A549 (cell line): Measurements from ENCODE around the gene SLC27A1. TPM values are rescaled to one million over a fixed set of nuclear protein-coding genes. Genes with fewer than 3 reads are reported as not detected.

Experiments used
- ATAC-seq, 2 experiments: fragments of 200-7000 bp in 1 of 2; fragments of >200 bp in 1 of 2; cut with Nextera tagmentation in 1 of 2; cut with Tn5 transposase in 1 of 2; 3 replicates each; pipeline versions ENCODE4 v1.8.0 to v1.9.1; 2018 to 2020; ENCODE audit warnings: mild to moderate bottlenecking in 1 of 2, moderate library complexity in 1 of 2
- CTCF ChIA-PET: fragments of 300-600 bp; sonication (Branson Sonifier 250); formaldehyde crosslinking; extraction: SDS; loops from one replicate; lab custom pipeline; 2021; ENCODE audit warnings: antibody characterized with exemption, inconsistent platforms; lab: Yijun Ruan, JAX
- POLR2A ChIA-PET: fragments of 350-600 bp; formaldehyde crosslinking; extraction: SDS; loops from one replicate; lab custom pipeline; 2021; ENCODE audit warnings: antibody characterized with exemption, inconsistent platforms; lab: Yijun Ruan, JAX
- DNase-seq, 2 experiments: peaks; one replicate each; pipeline versions ENCODE4 v3.0.0 to v3.0.0-alpha.2; 2011 to 2016; ENCODE audit warnings: low read depth in 1 of 2, low spot score in 1 of 2
- FAIRE-seq: peaks from 2 replicates; lab custom pipeline; 2011; peaks lifted over from hg19 to GRCh38; lab: Jason Lieb, UNC
- H3K27ac ChIP-seq, 2 experiments: fragments of >200 bp; sonication (Bioruptor Twin); formaldehyde crosslinking; 3 replicates each; pipeline ENCODE4 v1.5.1; 2016 to 2017
- H3K4me1 ChIP-seq: fragments of >200 bp; sonication (Bioruptor Twin); formaldehyde crosslinking; 3 replicates; pipeline ENCODE4 v1.6.1; 2016
- H3K4me2 ChIP-seq: fragments of >200 bp; sonication (Bioruptor Twin); formaldehyde crosslinking; 3 replicates; pipeline ENCODE4 v1.6.1; 2016
- H3K4me3 ChIP-seq: fragments of >200 bp; sonication (Bioruptor Twin); formaldehyde crosslinking; 3 replicates; pipeline ENCODE4 v1.5.1; 2016
- H3K9me3 ChIP-seq: fragments of >200 bp; sonication (Bioruptor Twin); formaldehyde crosslinking; 3 replicates; pipeline ENCODE4 v1.6.1; 2016
- BCL3 ChIP-seq: fragments of >200 bp; sonication (Bioruptor Twin); formaldehyde crosslinking; IDR thresholded peaks from 3 replicates; pipeline ENCODE4 v1.6.1; 2016
- BHLHE40 ChIP-seq: IDR thresholded peaks from 2 replicates; pipeline ENCODE4 v1.6.1; 2012; ENCODE audit warnings: low read depth, low read length, inconsistent platforms
- CBX2 ChIP-seq: fragments of 200-600 bp; sonication (generic); IDR thresholded peaks from 2 replicates; pipeline ENCODE4 v1.6.1; 2016; ENCODE audit warnings: low read depth, mild to moderate bottlenecking, borderline replicate concordance
- CBX8 ChIP-seq: fragments of 200-600 bp; sonication (generic); IDR thresholded peaks from 2 replicates; pipeline ENCODE4 v1.6.1; 2016
- EHMT2 ChIP-seq: fragments of 200-600 bp; sonication (generic); IDR thresholded peaks from 2 replicates; pipeline ENCODE4 v1.6.1; 2016; ENCODE audit warnings: antibody characterized with exemption, low read depth, mild to moderate bottlenecking, moderate library complexity
- ELK1 ChIP-seq: fragments of 150-350 bp; IDR thresholded peaks from 2 replicates; pipeline ENCODE4 v1.6.1; 2014; ENCODE audit warnings: low read depth, mild to moderate bottlenecking, low read length
- FOSL2 ChIP-seq, 2 experiments: fragments of 450-650 bp in 1 of 2; fragments of >200 bp in 1 of 2; sonication (Bioruptor Twin) in 1 of 2; formaldehyde crosslinking; IDR thresholded peaks; 2 replicates each; pipeline versions ENCODE4 v1.5.0 to v1.6.1; 2016 to 2020; ENCODE audit warnings: mild to moderate bottlenecking in 1 of 2, moderate library complexity in 1 of 2
- FOXS1 ChIP-seq: fragments of 250-450 bp; sonication (Bioruptor Pico); IDR thresholded peaks from 2 replicates; pipeline ENCODE4 v1.5.0; 2020; ENCODE audit warnings: mild to moderate bottlenecking, moderate library complexity
- HEYL ChIP-seq: fragments of 250-450 bp; sonication (Bioruptor Pico); IDR thresholded peaks from 2 replicates; pipeline ENCODE4 v1.8.0; 2021; ENCODE audit warnings: mild to moderate bottlenecking, moderate library complexity
- HMGXB4 ChIP-seq: fragments of 250-450 bp; sonication (Bioruptor Pico); IDR thresholded peaks from 2 replicates; pipeline ENCODE4 v1.5.0; 2021; ENCODE audit warnings: mild to moderate bottlenecking, moderate library complexity, borderline replicate concordance
- HOXA7 ChIP-seq: fragments of 250-450 bp; sonication (Bioruptor Pico); IDR thresholded peaks from 2 replicates; pipeline ENCODE4 v1.5.0; 2020; ENCODE audit warnings: mild to moderate bottlenecking, moderate library complexity
- HOXB13 ChIP-seq: fragments of 250-450 bp; sonication (Bioruptor Pico); IDR thresholded peaks from 2 replicates; pipeline ENCODE4 v1.5.0; 2020; ENCODE audit warnings: low read depth, mild to moderate bottlenecking, moderate library complexity
- HOXB5 ChIP-seq: fragments of 250-450 bp; sonication (Bioruptor Pico); IDR thresholded peaks from 2 replicates; pipeline ENCODE4 v1.5.0; 2020; ENCODE audit warnings: mild to moderate bottlenecking, moderate library complexity
- JUN ChIP-seq, 2 experiments: fragments of >200 bp; sonication (Bioruptor Twin); formaldehyde crosslinking; IDR thresholded peaks; 2 replicates in 1 of 2; 3 replicates in 1 of 2; pipeline ENCODE4 v1.6.1; 2016 to 2017
- KDM1A ChIP-seq: fragments of 200-600 bp; sonication (generic); IDR thresholded peaks from 2 replicates; pipeline ENCODE4 v1.6.1; 2016; ENCODE audit warnings: low read depth, mild to moderate bottlenecking
- MAX ChIP-seq: IDR thresholded peaks from 2 replicates; pipeline ENCODE4 v1.6.1; 2012
- POLR2A ChIP-seq: IDR thresholded peaks from 2 replicates; pipeline ENCODE4 v1.6.1; 2012; ENCODE audit warnings: mild to moderate bottlenecking, low read length
- RFX5 ChIP-seq: fragments of 450-650 bp; IDR thresholded peaks from 2 replicates; pipeline ENCODE4 v1.7.1; 2014; ENCODE audit warnings: antibody characterized with exemption, mild to moderate bottlenecking, moderate library complexity
- RNF2 ChIP-seq: fragments of 200-600 bp; sonication (generic); IDR thresholded peaks from 2 replicates; pipeline ENCODE4 v1.6.1; 2016; ENCODE audit warnings: low read depth, mild to moderate bottlenecking, antibody characterized with exemption, moderate library complexity, borderline replicate concordance
- SREBF2 ChIP-seq: fragments of 450-650 bp; IDR thresholded peaks from 2 replicates; pipeline ENCODE4 v1.6.1; 2014; ENCODE audit warnings: mild to moderate bottlenecking, moderate library complexity
- TP53 ChIP-seq: fragments of 250-450 bp; sonication (Bioruptor Pico); IDR thresholded peaks from 2 replicates; pipeline ENCODE4 v1.5.0; 2021; ENCODE audit warnings: mild to moderate bottlenecking, moderate library complexity
- ZC3H11A ChIP-seq: fragments of 450-650 bp; IDR thresholded peaks from 2 replicates; pipeline ENCODE4 v1.6.1; 2014; ENCODE audit warnings: antibody characterized with exemption, mild to moderate bottlenecking
- ZFP36 ChIP-seq: fragments of 450-650 bp; IDR thresholded peaks from 2 replicates; pipeline ENCODE4 v1.6.1; 2014; ENCODE audit warnings: borderline replicate concordance; ENCODE audit not compliant: partially characterized antibody
- WGBS: methylation state at CpG from one replicate; pipeline ENCODE4 v1.1.6; 2017; ENCODE audit errors: missing lambda C conversion rate; 5-methylcytosine and 5-hydroxymethylcytosine counted together
- polyA minus RNA-seq: library from RNA; depleted of rRNA, polyadenylated mRNA; stranded (reverse); fragments of >200 nt; gene quantifications from 2 replicates; pipeline ENCODE4 v1.2.3, GENCODE V29; 2011; rRNA and poly(A)+ RNA removed
- polyA plus RNA-seq, 4 experiments: library from polyadenylated mRNA; depleted of rRNA in 3 of 4; stranded (reverse); fragments of >200 nt; fragmentation: RNase III in 1 of 4; extraction: RNeasy Plus Mini Kit Qiagen cat#74134 plus additional on column Dnase treatment in 1 of 4; gene quantifications; 2 replicates in 3 of 4; 3 replicates in 1 of 4; pipeline ENCODE4 v1.2.3, GENCODE V29; 2011 to 2017

SLC27A1 gene
- polyA plus RNA-seq (2011; rRNA removed), result 1.8 and 2.7 TPM in 2 replicates
- polyA plus RNA-seq (2012; cell fraction: cytosol; rRNA removed), result 2.6 and 4.1 TPM in 2 replicates
- polyA plus RNA-seq (2012; cell fraction: nucleus; rRNA removed), result 12.9 and 13.5 TPM in 2 replicates
- polyA plus RNA-seq (2017; fragmentation: RNase III; extraction: RNeasy Plus Mini Kit Qiagen cat#74134 plus additional on column Dnase treatment), result 1.9 to 2.6 TPM (median 2.5 TPM) in 3 replicates
- 2.1 and 3.1 TPM in 2 replicates for polyA minus RNA-seq

- Histone ChIP-seq H3K4me2 (peak within 1 kb of the TSS; percentile 83), H3K27ac (peak within 1 kb of the TSS; percentile 84 to 93), H3K9me3 (no peaks in the 10 kb centered on the region), H3K4me1 (peaks cover 28% of the 10 kb centered on the region; the same call in 2 of the 3 replicates), H3K4me3 (peak within 1 kb of the TSS; percentile 74)
- ChIA-PET POLR2A (interaction anchor here (0.5 kb wide), 1 partner anchor 293 kb away, joined by 4 read pairs; no protein-coding TSS in a partner anchor), CTCF (interaction anchor here (0.5 to 1.9 kb wide), 2 partner anchors 41 to 1050 kb away, joined by 4 to 11 read pairs; partner anchors contain the start of gene PGLS)
- TF ChIP-seq HEYL (CRISPR knock-in tag) (no peak), JUN (IDR thresholded peaks at IDR 0.05) (0 out of 5 replicates have a peak, but pooled peaks of 1 of the 2 experiments have one; percentile 2)
- FAIRE-seq, result no peak
- WGBS, result 8% methylated on average over 11 of the region's 67 CpGs
- peak; percentile 91 to 94 for ATAC-seq
- DNase-seq, result peak; percentile 78 to 96
Observed at GRCh38 chr19:17470068-17470841, at the start of gene SLC27A1. TSS of gene SLC27A1 (plus strand) at chr19:17470524. CDS start at chr19:17470541, 17 bp downstream.

- H3K4me2 ChIP-seq, result no peak overlapping the region
- TF ChIP-seq ZFP36, result no peak
- TF ChIP-seq POLR2A, result no peak
- TF ChIP-seq KDM1A, result no peak
- TF ChIP-seq EHMT2, result no peak
- no peak for TF ChIP-seq HOXA7 (CRISPR knock-in tag)
- no peak for TF ChIP-seq RNF2
- TF ChIP-seq ELK1, result no peak
- no peak for TF ChIP-seq SREBF2
- no peak for TF ChIP-seq CBX2
- TF ChIP-seq HEYL (CRISPR knock-in tag), result no peak
- no peak for TF ChIP-seq FOSL2 (IDR thresholded peaks at IDR 0.05)
- TF ChIP-seq FOSL2 (CRISPR knock-in tag; IDR thresholded peaks at IDR 0.05), result no peak
- TF ChIP-seq HOXB13, result no peak
- no peak for TF ChIP-seq RFX5
- DNase-seq (no peak), ATAC-seq (no peak), FAIRE-seq (no peak)
- 97% methylated on average over 3 of the region's 4 CpGs for WGBS
- ChIA-PET CTCF (interaction anchor here (0.8 to 1.5 kb wide), 3 partner anchors 10 to 113 kb away, joined by 3 read pairs; partner anchors contain the start of gene DDA1), POLR2A (no interaction called here)
- no peak overlapping the region for H3K4me3 ChIP-seq
- H3K27ac ChIP-seq, result no peak overlapping the region
- H3K4me1 ChIP-seq, result peaks cover 12% of the 10 kb centered on the region; the same call in 2 of the 3 replicates
- no peaks in the 10 kb centered on the region for H3K9me3 ChIP-seq
Observed at GRCh38 chr19:17421942-17422341, 48.4 kb upstream of the SLC27A1 start.

- Histone ChIP-seq H3K4me2 (no peak overlapping the region), H3K4me1 (peaks cover 12% of the 10 kb centered on the region; the same call in 2 of the 3 replicates), H3K9me3 (no peaks in the 10 kb centered on the region), H3K27ac (no peak overlapping the region), H3K4me3 (no peak overlapping the region)
- 86% methylated on average over 16 of the region's 20 CpGs for WGBS
- FAIRE-seq, result no peak
- no peak for TF ChIP-seq HMGXB4
- no peak for TF ChIP-seq BCL3
- TF ChIP-seq BHLHE40, result no peak
- TF ChIP-seq HOXB5 (CRISPR knock-in tag), result no peak
- TF ChIP-seq FOXS1 (CRISPR knock-in tag), result no peak
- no peak for TF ChIP-seq CBX8
- no peak for TF ChIP-seq ZC3H11A
- no peak for TF ChIP-seq MAX
- no peak for TF ChIP-seq TP53 (CRISPR knock-in tag)
- no peak for ATAC-seq
- no peak for DNase-seq
- CTCF ChIA-PET, result interaction anchor here (1.9 to 2.1 kb wide), 2 partner anchors 10 to 25 kb away, joined by 5 to 7 read pairs; partner anchors contain the start of gene TMEM221
- POLR2A ChIA-PET, result interaction anchor here (0.6 kb wide), 1 partner anchor 8 kb away, joined by 3 read pairs; no protein-coding TSS in a partner anchor
Observed at GRCh38 chr19:17423429-17424208, 46.7 kb upstream of the SLC27A1 start.
